ENCODE data around the gene UCHL3. TPM values are rescaled to one million over a fixed set of nuclear protein-coding genes. Genes with fewer than 3 reads are reported as not detected.

UCHL3 gene
- total and polyA plus RNA-seq, 9 of the 15 experiments (the other 6 are each of a cell fraction or from before 2014, with no cell fraction given), result 42.2 to 112 (median 85.4) TPM

DNA sequence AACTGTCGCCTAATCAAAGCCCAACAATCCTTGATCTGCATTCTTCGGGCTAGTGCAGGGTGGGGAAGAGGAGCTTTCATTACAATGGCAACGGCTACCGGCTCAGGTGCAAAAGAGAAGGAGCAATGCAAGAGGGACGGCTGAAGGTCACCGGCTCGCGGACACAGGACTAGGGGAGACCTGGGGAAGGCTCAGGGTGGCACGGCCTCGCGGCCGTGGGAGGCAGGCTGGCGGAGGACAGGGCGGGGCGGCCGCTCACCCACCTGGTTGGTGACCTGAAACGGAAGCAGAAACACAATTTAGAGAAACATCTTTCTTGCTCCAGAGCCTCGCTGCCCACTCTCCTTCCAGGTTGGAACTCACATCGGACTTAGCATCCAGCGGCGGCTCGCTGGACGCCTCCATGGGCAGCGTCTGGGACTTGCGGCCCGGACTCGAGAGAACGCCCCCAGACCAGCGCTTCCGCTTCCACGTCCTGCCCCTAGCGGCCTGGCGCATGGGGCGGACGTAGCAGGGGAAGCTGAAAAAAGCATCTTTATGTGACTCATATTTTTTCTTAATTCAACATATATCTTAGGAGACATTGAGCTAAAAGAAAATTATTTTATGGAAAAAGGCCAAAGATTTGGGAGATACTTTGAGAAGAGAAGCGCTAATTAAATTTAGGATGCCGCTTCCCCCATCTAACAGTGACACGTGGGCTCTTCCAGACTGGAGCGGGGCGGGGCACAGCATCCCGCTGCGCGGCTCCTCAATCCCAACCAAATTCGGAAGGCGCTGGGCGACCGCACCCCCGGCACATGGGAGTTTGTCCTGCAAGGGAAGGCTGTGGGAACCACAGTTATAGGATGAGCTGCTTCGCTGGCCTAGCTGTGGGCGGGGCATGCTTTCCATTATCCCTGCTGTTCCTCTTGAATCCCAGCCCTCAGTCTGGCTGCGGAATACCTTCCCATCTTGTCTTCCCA lies 11.9 kb upstream of the UCHL3 start, which contains the start of gene COMMD6 (continued):
- TF ChIP-seq RBM34 (IDR thresholded peaks at IDR 0.05; ENCODE audit: borderline replicate concordance, insufficient read depth, low read length) (no peak), NCOR1 (IDR thresholded peaks at IDR 0.05) (no peak), MCM3 (IDR thresholded peaks at IDR 0.05) (no peak), DMBX1 (CRISPR knock-in tag; IDR thresholded peaks at IDR 0.05; ENCODE audit: borderline replicate concordance) (no peak), DIDO1 (tag; IDR thresholded peaks at IDR 0.05; ENCODE audit: low read depth) (no peak), BRD9 (IDR thresholded peaks at IDR 0.05; ENCODE audit: low read depth, partially characterized antibody) (no peak), ARHGAP35 (IDR thresholded peaks at IDR 0.05; ENCODE audit: partially characterized antibody) (no peak), CSDE1 (IDR thresholded peaks at IDR 0.05) (no peak), MBD2 (IDR thresholded peaks at IDR 0.05; ENCODE audit: borderline replicate concordance, low read depth) (peak; percentile 84; the same call in 1 of the 2 replicates), ETV6 (IDR thresholded peaks at IDR 0.05; ENCODE audit: borderline replicate concordance in 1 of 2, low read depth in 2 of 2, low read length in 1 of 2) (no peak), ETV6 (CRISPR knock-in tag; IDR thresholded peaks at IDR 0.05; ENCODE audit: borderline replicate concordance) (no peak)
- TF ChIP-seq, protein P1, sequence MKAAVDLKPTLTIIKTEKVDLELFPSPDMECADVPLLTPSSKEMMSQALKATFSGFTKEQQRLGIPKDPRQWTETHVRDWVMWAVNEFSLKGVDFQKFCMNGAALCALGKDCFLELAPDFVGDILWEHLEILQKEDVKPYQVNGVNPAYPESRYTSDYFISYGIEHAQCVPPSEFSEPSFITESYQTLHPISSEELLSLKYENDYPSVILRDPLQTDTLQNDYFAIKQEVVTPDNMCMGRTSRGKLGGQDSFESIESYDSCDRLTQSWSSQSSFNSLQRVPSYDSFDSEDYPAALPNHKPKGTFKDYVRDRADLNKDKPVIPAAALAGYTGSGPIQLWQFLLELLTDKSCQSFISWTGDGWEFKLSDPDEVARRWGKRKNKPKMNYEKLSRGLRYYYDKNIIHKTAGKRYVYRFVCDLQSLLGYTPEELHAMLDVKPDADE (conservative IDR thresholded peaks at IDR 0.05; ENCODE audit: control insufficient read depth, low read depth, low read length), result no peak
- TF ChIP-seq, protein P2, sequence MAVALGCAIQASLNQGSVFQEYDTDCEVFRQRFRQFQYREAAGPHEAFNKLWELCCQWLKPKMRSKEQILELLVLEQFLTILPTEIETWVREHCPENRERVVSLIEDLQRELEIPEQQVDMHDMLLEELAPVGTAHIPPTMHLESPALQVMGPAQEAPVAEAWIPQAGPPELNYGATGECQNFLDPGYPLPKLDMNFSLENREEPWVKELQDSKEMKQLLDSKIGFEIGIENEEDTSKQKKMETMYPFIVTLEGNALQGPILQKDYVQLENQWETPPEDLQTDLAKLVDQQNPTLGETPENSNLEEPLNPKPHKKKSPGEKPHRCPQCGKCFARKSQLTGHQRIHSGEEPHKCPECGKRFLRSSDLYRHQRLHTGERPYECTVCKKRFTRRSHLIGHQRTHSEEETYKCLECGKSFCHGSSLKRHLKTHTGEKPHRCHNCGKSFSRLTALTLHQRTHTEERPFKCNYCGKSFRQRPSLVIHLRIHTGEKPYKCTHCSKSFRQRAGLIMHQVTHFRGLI (CRISPR knock-in tag; IDR thresholded peaks at IDR 0.05), result no peak
- TF ChIP-seq, protein P3, sequence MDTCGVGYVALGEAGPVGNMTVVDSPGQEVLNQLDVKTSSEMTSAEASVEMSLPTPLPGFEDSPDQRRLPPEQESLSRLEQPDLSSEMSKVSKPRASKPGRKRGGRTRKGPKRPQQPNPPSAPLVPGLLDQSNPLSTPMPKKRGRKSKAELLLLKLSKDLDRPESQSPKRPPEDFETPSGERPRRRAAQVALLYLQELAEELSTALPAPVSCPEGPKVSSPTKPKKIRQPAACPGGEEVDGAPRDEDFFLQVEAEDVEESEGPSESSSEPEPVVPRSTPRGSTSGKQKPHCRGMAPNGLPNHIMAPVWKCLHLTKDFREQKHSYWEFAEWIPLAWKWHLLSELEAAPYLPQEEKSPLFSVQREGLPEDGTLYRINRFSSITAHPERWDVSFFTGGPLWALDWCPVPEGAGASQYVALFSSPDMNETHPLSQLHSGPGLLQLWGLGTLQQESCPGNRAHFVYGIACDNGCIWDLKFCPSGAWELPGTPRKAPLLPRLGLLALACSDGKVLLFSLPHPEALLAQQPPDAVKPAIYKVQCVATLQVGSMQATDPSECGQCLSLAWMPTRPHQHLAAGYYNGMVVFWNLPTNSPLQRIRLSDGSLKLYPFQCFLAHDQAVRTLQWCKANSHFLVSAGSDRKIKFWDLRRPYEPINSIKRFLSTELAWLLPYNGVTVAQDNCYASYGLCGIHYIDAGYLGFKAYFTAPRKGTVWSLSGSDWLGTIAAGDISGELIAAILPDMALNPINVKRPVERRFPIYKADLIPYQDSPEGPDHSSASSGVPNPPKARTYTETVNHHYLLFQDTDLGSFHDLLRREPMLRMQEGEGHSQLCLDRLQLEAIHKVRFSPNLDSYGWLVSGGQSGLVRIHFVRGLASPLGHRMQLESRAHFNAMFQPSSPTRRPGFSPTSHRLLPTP (IDR thresholded peaks at IDR 0.05; ENCODE audit: borderline replicate concordance, extremely low read depth, insufficient read length), result no peak
- TF ChIP-seq, protein P4, sequence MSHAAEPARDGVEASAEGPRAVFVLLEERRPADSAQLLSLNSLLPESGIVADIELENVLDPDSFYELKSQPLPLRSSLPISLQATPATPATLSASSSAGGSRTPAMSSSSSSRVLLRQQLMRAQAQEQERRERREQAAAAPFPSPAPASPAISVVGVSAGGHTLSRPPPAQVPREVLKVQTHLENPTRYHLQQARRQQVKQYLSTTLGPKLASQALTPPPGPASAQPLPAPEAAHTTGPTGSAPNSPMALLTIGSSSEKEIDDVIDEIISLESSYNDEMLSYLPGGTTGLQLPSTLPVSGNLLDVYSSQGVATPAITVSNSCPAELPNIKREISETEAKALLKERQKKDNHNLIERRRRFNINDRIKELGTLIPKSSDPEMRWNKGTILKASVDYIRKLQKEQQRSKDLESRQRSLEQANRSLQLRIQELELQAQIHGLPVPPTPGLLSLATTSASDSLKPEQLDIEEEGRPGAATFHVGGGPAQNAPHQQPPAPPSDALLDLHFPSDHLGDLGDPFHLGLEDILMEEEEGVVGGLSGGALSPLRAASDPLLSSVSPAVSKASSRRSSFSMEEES (CRISPR knock-in tag; IDR thresholded peaks at IDR 0.05), result no peak

Data from K562 (cell line).